Nephron (organoid): Measurements from ENCODE around the gene CARD11.

Source experiments
- H3K27ac Mint-ChIP-seq, 3 experiments: 2 replicates each; pipeline ENCODE4 v1.8.0; 2020; ENCODE audit warnings: mixed read lengths in 3 of 3, mild to moderate bottlenecking in 2 of 3, moderate library complexity in 1 of 3
- H3K27me3 Mint-ChIP-seq: 2 replicates; pipeline ENCODE4 v1.8.0; 2021; ENCODE audit warnings: low read depth, mild to moderate bottlenecking, moderate library complexity, mixed read lengths
- H3K36me3 Mint-ChIP-seq: 2 replicates; pipeline ENCODE4 v1.8.0; 2020; ENCODE audit warnings: low read depth, mixed read lengths
- H3K4me1 Mint-ChIP-seq: 2 replicates; pipeline ENCODE4 v1.8.0; 2020; ENCODE audit warnings: mixed read lengths
- H3K4me3 Mint-ChIP-seq, 3 experiments: 2 replicates each; pipeline ENCODE4 v1.8.0; 2020; ENCODE audit warnings: mild to moderate bottlenecking in 3 of 3, mixed read lengths in 3 of 3, moderate library complexity in 2 of 3
- H3K9me3 Mint-ChIP-seq: 2 replicates; pipeline ENCODE4 v1.8.0; 2020; ENCODE audit warnings: mixed read lengths
- CTCF ChIP-seq, 3 experiments: fragments of 200-600 bp; sonication (generic); IDR thresholded peaks; one replicate each; pipeline ENCODE4 v1.5.0; 2021; ENCODE audit warnings: antibody characterized with exemption in 3 of 3; ENCODE audit not compliant: unreplicated experiment in 3 of 3

Gene CARD11

GRCh38 chr7:2920041-2920440 is 123.6 kb downstream of the CARD11 start:
- H3K4me3 Mint-ChIP-seq: no peak overlapping the region
- H3K4me1 Mint-ChIP-seq: peaks cover 8% of the 10 kb centered on the region
- no peaks in the 10 kb centered on the region for H3K36me3 Mint-ChIP-seq
- H3K27me3 Mint-ChIP-seq: peaks cover 26% of the 10 kb centered on the region
- no peak for TF ChIP-seq CTCF (IDR thresholded peaks at IDR 0.05; ENCODE audit: unreplicated experiment in 3 of 3)
- H3K9me3 Mint-ChIP-seq: peaks cover 9% of the 10 kb centered on the region
- H3K27ac Mint-ChIP-seq: no peak overlapping the region

GRCh38 chr7:2919256-2919655 is 124.4 kb downstream of the CARD11 start:
- Mint-ChIP-seq H3K36me3 (no peaks in the 10 kb centered on the region), H3K4me3 (no peak overlapping the region), H3K27ac (no peak overlapping the region), H3K27me3 (peaks cover 27% of the 10 kb centered on the region), H3K4me1 (peaks cover 7% of the 10 kb centered on the region), H3K9me3 (peaks cover 9% of the 10 kb centered on the region)
- no peak for TF ChIP-seq CTCF (IDR thresholded peaks at IDR 0.05; ENCODE audit: unreplicated experiment in 3 of 3)

- Mint-ChIP-seq H3K27ac (no peak overlapping the region), H3K36me3 (no peaks in the 10 kb centered on the region)
- no peak for TF ChIP-seq CTCF (IDR thresholded peaks at IDR 0.05; ENCODE audit: unreplicated experiment in 3 of 3)
Measured at GRCh38 chr7:2918406-2918805, 125.3 kb downstream of the CARD11 start.

GRCh38 chr7:2915023-2915422 is 128.6 kb downstream of the CARD11 start:
- Mint-ChIP-seq H3K4me3 (no peak overlapping the region), H3K4me1 (peaks cover 5% of the 10 kb centered on the region), H3K27me3 (peaks cover 19% of the 10 kb centered on the region), H3K27ac (no peak overlapping the region), H3K36me3 (no peaks in the 10 kb centered on the region), H3K9me3 (peaks cover 5% of the 10 kb centered on the region)
- TF ChIP-seq CTCF (IDR thresholded peaks at IDR 0.05; ENCODE audit: unreplicated experiment in 3 of 3): no peak

More at GRCh38 chr7:2918406-2918805, 125.3 kb downstream of the CARD11 start:
- H3K27me3 Mint-ChIP-seq: peaks cover 22% of the 10 kb centered on the region
- H3K9me3 Mint-ChIP-seq: peaks cover 9% of the 10 kb centered on the region
- H3K4me3 Mint-ChIP-seq: no peak overlapping the region
- peaks cover 7% of the 10 kb centered on the region for H3K4me1 Mint-ChIP-seq

GRCh38 chr7:2913760-2914387 is 129.8 kb downstream of the CARD11 start:
- Mint-ChIP-seq H3K36me3 (no peaks in the 10 kb centered on the region), H3K4me1 (peaks cover 5% of the 10 kb centered on the region), H3K27ac (no peak overlapping the region), H3K27me3 (peaks cover 13% of the 10 kb centered on the region), H3K4me3 (no peak overlapping the region), H3K9me3 (peaks cover 2% of the 10 kb centered on the region)
- no peak for TF ChIP-seq CTCF (IDR thresholded peaks at IDR 0.05; ENCODE audit: unreplicated experiment in 3 of 3)
